Suprapubic skin (tissue), 4 donors: ENCODE data around the gene SMOC2.

Experiments
- POLR2A ChIP-seq, 2 donors: fragments of 450-650 bp; IDR thresholded peaks; one replicate each; pipeline ENCODE4 v1.6.1; 2017; ENCODE audit warnings: antibody characterized with exemption in 2 of 2, mild to moderate bottlenecking in 2 of 2, moderate library complexity in 2 of 2
- POLR2AphosphoS5 ChIP-seq, 3 donors: sonication (generic); formaldehyde crosslinking; IDR thresholded peaks; one replicate each; pipeline ENCODE4 v1.6.1; 2017; ENCODE audit warnings: antibody characterized with exemption in 3 of 3
- TF ChIP-seq, protein P1 (sequence below), 2 donors: fragments of 200-600 bp in 1 of 2; fragments of 450-650 bp in 1 of 2; sonication (generic) in 1 of 2; IDR thresholded peaks; one replicate each; pipeline ENCODE4 v1.5.1; 2016 to 2019; ENCODE audit warnings: antibody characterized with exemption in 2 of 2, mild to moderate bottlenecking in 1 of 2, moderate library complexity in 1 of 2

DNA sequence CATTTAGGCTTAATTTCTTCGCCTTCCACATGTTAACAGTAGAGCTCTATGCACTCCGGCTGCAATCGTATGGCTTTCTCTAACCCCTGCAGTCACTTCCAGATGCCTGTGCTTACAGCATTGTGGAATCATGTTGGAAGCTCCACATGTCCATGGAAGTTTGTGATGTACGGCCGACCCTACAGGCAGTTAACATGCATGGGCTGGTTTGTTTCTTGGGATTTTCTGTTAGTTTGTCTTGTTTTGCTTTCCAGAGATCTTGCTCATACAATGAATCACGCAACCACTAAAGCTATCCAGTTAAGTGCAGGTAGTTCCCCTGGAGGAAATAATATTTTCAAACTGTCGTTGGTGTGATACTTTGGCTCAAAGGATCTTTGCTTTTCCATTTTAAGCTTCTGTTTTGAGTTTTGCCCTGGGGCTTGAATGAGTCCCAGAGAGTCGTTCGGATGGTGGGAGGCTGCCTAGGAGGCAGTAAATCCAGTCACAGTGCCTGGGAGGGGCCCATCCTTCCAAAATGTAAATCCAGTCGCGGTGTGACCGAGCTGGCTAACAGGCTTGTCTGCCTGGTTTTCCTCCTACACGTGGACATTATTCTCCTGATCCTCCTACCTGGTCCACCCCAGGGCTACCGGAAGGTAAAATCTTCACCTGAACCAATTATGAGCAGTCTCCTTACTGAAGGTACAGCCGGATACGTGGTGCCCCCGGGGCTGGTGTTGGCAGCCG, 225.9 kb downstream of the SMOC2 start:
- TF ChIP-seq POLR2A (IDR thresholded peaks at IDR 0.05) (no peak), POLR2AphosphoS5 (IDR thresholded peaks at IDR 0.05) (no peak)
- TF ChIP-seq, protein P1, sequence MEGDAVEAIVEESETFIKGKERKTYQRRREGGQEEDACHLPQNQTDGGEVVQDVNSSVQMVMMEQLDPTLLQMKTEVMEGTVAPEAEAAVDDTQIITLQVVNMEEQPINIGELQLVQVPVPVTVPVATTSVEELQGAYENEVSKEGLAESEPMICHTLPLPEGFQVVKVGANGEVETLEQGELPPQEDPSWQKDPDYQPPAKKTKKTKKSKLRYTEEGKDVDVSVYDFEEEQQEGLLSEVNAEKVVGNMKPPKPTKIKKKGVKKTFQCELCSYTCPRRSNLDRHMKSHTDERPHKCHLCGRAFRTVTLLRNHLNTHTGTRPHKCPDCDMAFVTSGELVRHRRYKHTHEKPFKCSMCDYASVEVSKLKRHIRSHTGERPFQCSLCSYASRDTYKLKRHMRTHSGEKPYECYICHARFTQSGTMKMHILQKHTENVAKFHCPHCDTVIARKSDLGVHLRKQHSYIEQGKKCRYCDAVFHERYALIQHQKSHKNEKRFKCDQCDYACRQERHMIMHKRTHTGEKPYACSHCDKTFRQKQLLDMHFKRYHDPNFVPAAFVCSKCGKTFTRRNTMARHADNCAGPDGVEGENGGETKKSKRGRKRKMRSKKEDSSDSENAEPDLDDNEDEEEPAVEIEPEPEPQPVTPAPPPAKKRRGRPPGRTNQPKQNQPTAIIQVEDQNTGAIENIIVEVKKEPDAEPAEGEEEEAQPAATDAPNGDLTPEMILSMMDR (IDR thresholded peaks at IDR 0.05), result no peak
